HCT116 (cell line): Measurements from ENCODE around the gene CYP1A2. TPM values are rescaled to one million over a fixed set of nuclear protein-coding genes. Genes with fewer than 3 reads are reported as not detected.

Experiments used
- ATAC-seq: fragments of 200-7000 bp; cut with Tn5 transposase; 2 replicates; pipeline ENCODE4 v1.9.1; 2020; ENCODE audit warnings: mild to moderate bottlenecking, moderate library complexity
- BruUV-seq: library from RNA; stranded (reverse); fragments of 400-500 nt; replicated peaks from 2 replicates; lab custom pipeline; 2021; lab: Mats Ljungman, UMichigan
- CTCF ChIA-PET: fragments of 300-600 bp; sonication (Branson Sonifier 250); formaldehyde crosslinking; loops from one replicate; lab custom pipeline; 2021; ENCODE audit warnings: antibody characterized with exemption; lab: Charles Lee
- POLR2A ChIA-PET: fragments of 300-600, 350-600 bp; sonication (Branson Sonifier 250); formaldehyde crosslinking; loops from one replicate; lab custom pipeline; 2021; ENCODE audit warnings: antibody characterized with exemption; lab: Charles Lee
- RAD21 ChIA-PET, 2 experiments: fragments of 300-600 bp; sonication (Branson Sonifier 250); formaldehyde crosslinking; loops; one replicate each; lab custom pipeline; 2023; ENCODE audit warnings: low total read pairs in 2 of 2; ENCODE audit not compliant: uncharacterized antibody in 2 of 2, unreplicated experiment in 2 of 2, low non-redundant PET in 1 of 2; lab: Charles Lee
- DNase-seq: peaks from one replicate; pipeline ENCODE4 v3.0.0-alpha.2; 2010; ENCODE audit warnings: low read depth, low spot score
- H2AFZ ChIP-seq: fragments of 200-600 bp; shearing (Covaris generic), sonication (generic); 2 replicates; pipeline ENCODE4 v1.6.1; 2017; ENCODE audit warnings: low read depth, mixed run types, mixed read lengths, antibody characterized with exemption, low read length; ENCODE audit not compliant: poor library complexity, severe bottlenecking
- H3K27ac ChIP-seq: 2 replicates; pipeline ENCODE4 v1.5.1; 2012; ENCODE audit warnings: low read depth, low read length
- H3K27me3 ChIP-seq: fragments of 200-600 bp; sonication (generic); 2 replicates; pipeline ENCODE4 v1.6.1; 2016; ENCODE audit warnings: mixed run types, low read length, mixed read lengths; ENCODE audit not compliant: insufficient read depth
- H3K36me3 ChIP-seq, 2 experiments: fragments of 200-500 bp in 1 of 2; fragments of 200-600 bp in 1 of 2; sonication (Bioruptor generic) in 1 of 2; sonication (generic) in 1 of 2; 2 replicates each; pipeline versions ENCODE4 v1.5.1 to v1.6.1; 2014 to 2016; ENCODE audit warnings: low read length in 2 of 2, inconsistent platforms in 1 of 2, mixed read lengths in 1 of 2, mixed run types in 1 of 2; ENCODE audit not compliant: insufficient read depth in 2 of 2, control insufficient read depth in 1 of 2
- H3K4me1 ChIP-seq, 2 experiments: fragments of 200-600 bp in 1 of 2; sonication (generic) in 1 of 2; 2 replicates each; pipeline versions ENCODE4 v1.5.1 to v1.6.1; 2012 to 2017; ENCODE audit warnings: low read length in 2 of 2, inconsistent platforms in 1 of 2, mild to moderate bottlenecking in 1 of 2, mixed read lengths in 1 of 2, mixed run types in 1 of 2, moderate library complexity in 1 of 2; ENCODE audit not compliant: insufficient read depth in 2 of 2, control insufficient read depth in 1 of 2
- H3K4me2 ChIP-seq: fragments of 200-600 bp; sonication (generic); 2 replicates; pipeline ENCODE4 v1.6.1; 2017; ENCODE audit warnings: mixed run types, low read length, mixed read lengths
- H3K4me3 ChIP-seq, 2 experiments: fragments of 200-600 bp in 1 of 2; sonication (generic) in 1 of 2; replicated peaks in 1 of 2; 2 replicates each; pipeline ENCODE4 v1.5.1; 2011 to 2016; ENCODE audit warnings: low read length in 2 of 2, control low read depth in 1 of 2, low read depth in 1 of 2, mild to moderate bottlenecking in 1 of 2, mixed read lengths in 1 of 2, mixed run types in 1 of 2
- H3K79me2 ChIP-seq: fragments of 200-600 bp; sonication (generic); 2 replicates; pipeline ENCODE4 v1.6.1; 2017; ENCODE audit warnings: mild to moderate bottlenecking, mixed run types, low read length, moderate library complexity, mixed read lengths; ENCODE audit not compliant: insufficient read depth
- H3K9ac ChIP-seq: fragments of 200-600 bp; sonication (generic); 2 replicates; pipeline ENCODE4 v1.6.1; 2016; ENCODE audit warnings: low read length, mixed read lengths
- H3K9me2 ChIP-seq: fragments of 200-600 bp; sonication (generic), shearing (Covaris generic); 2 replicates; pipeline ENCODE4 v1.6.1; 2017; ENCODE audit warnings: mixed run types, mild to moderate bottlenecking, moderate library complexity; ENCODE audit not compliant: insufficient read depth
- H3K9me3 ChIP-seq, 2 experiments: fragments of 200-500 bp in 1 of 2; fragments of 200-600 bp in 1 of 2; sonication (Bioruptor generic) in 1 of 2; sonication (generic) in 1 of 2; 2 replicates each; pipeline ENCODE4 v1.6.1; 2014 to 2017; ENCODE audit warnings: low read length in 2 of 2, mixed read lengths in 2 of 2, inconsistent platforms in 1 of 2, low read depth in 1 of 2, mild to moderate bottlenecking in 1 of 2, mixed run types in 1 of 2, moderate library complexity in 1 of 2; ENCODE audit not compliant: control insufficient read depth in 1 of 2, insufficient read depth in 1 of 2
- H4K20me1 ChIP-seq: fragments of 200-600 bp; sonication (generic), shearing (Covaris generic); 2 replicates; pipeline ENCODE4 v1.6.1; 2017; ENCODE audit warnings: mixed run types, mild to moderate bottlenecking, moderate library complexity; ENCODE audit not compliant: insufficient read depth
- CTCF ChIP-seq, 3 experiments: fragments of 200-600 bp in 1 of 3; sonication (generic) in 1 of 3; IDR thresholded peaks in 2 of 3; conservative IDR thresholded peaks in 1 of 3; 2 replicates each; pipeline ENCODE4 v1.5.1; 2012 to 2017; ENCODE audit warnings: low read depth in 2 of 3, low read length in 2 of 3, antibody characterized with exemption in 1 of 3, borderline replicate concordance in 1 of 3, control low read depth in 1 of 3, mild to moderate bottlenecking in 1 of 3, mixed read lengths in 1 of 3, mixed run types in 1 of 3, moderate library complexity in 1 of 3; ENCODE audit not compliant: insufficient read depth in 1 of 3
- REST ChIP-seq: IDR thresholded peaks from 2 replicates; pipeline ENCODE4 v1.6.1; 2012; ENCODE audit warnings: low read depth
- SP1 ChIP-seq: IDR thresholded peaks from 2 replicates; pipeline ENCODE4 v1.6.1; 2012; ENCODE audit warnings: low read depth
- SRF ChIP-seq: IDR thresholded peaks from 2 replicates; pipeline ENCODE4 v1.6.1; 2012; ENCODE audit warnings: low read depth
- intact Hi-C: fragments of 100-400 bp; cut with micrococcal nuclease; formaldehyde crosslinking; loops from 2 replicates; pipeline ENCODE4 v1.10.0; 2022
- total RNA-seq: library from RNA; stranded (reverse); gene quantifications from one replicate; pipeline ENCODE4 v1.2.1, GENCODE V29; 2021; ENCODE audit not compliant: unreplicated experiment

CYP1A2 gene
- total RNA-seq, 1 experiment from 2014 or later, result not detected

GRCh38 chr15:74787251-74788041, 38.8 kb downstream of the CYP1A2 start (continued):
- TF ChIP-seq REST (no peak), SRF (no peak)
- TF ChIP-seq, all 23 proteins: peak for 1

- Histone ChIP-seq H3K79me2 (peaks cover 97% of the 10 kb centered on the region), H3K36me3 (peaks cover 0 to 5% of the 10 kb centered on the region in 2 experiments; a peak in 3 of 4 replicates), H4K20me1 (peaks cover 12% of the 10 kb centered on the region; the same call in 1 of the 2 replicates), H2AFZ (no peak overlapping the region), H3K9ac (no peak overlapping the region), H3K27me3 (no peaks in the 10 kb centered on the region), H3K27ac (no peak overlapping the region; the same call in 1 of the 2 replicates), H3K9me3 (no peaks in the 10 kb centered on the region), H3K4me1 (peaks cover 20 to 39% of the 10 kb centered on the region in 2 experiments), H3K4me3 (no peak overlapping the region), H3K9me2 (no peaks in the 10 kb centered on the region), H3K4me2 (no peak overlapping the region)
- intact Hi-C loops, result loop anchor here (10.0 kb wide), 1 partner anchor 417 kb away; the partner anchor contains the start of gene C15orf39
- BruUV-seq, result no TSS peak
- DNase-seq (no peak), ATAC-seq (no peak)
- ChIA-PET POLR2A (no interaction called here), CTCF (interaction anchor here (1.1 to 2.7 kb wide), 7 partner anchors 9 to 19 kb away, joined by 3 to 12 read pairs (median 4); no protein-coding TSS in a partner anchor), RAD21 (no interaction called here)
- TF ChIP-seq CTCF (IDR thresholded peaks at IDR 0.05 in 2 of 3, conservative IDR thresholded peaks at IDR 0.05 in 1 of 3; ENCODE audit: borderline replicate concordance in 1 of 3, insufficient read depth in 1 of 3, low read depth in 2 of 3, low read length in 2 of 3), result 0 out of 6 replicates have a peak, but pooled peaks of 1 of the 3 experiments have one; percentile 2
- TF ChIP-seq SP1, result no peak
Measured at GRCh38 chr15:74788042-74788682, 39.5 kb downstream of the CYP1A2 start.
